ENCODE measurements around the gene OXLD1. TPM values are rescaled to one million over a fixed set of nuclear protein-coding genes. Genes with fewer than 3 reads are reported as not detected.

OXLD1 gene
- total RNA-seq, 1 experiment from 2014 or later, result 42.8 TPM

GRCh38 chr17:81662002-81662401 lies 4.4 kb downstream of the OXLD1 start:
- intact Hi-C loops (cut with micrococcal nuclease; ENCODE audit: unreplicated experiment), result no loop called here
- H3K4me1 ChIP-seq (ENCODE audit: control insufficient read depth, insufficient read depth, low read length), result peaks cover 8% of the 10 kb centered on the region
- in situ Hi-C loops (cut with HindIII; ENCODE audit: low pct_unique_long_range_greater_than_20kb, low sequenced_read_pairs), result no loop called here
- POLR2A ChIA-PET, result no interaction called here
- BruUV-seq (replicated peaks), result no TSS peak
- no peaks in the 10 kb centered on the region for H3K27me3 ChIP-seq (ENCODE audit: control insufficient read depth, insufficient read depth, low read length)
- H3K9me3 ChIP-seq (ENCODE audit: control insufficient read depth, insufficient read depth, low read depth, low read length), result no peaks in the 10 kb centered on the region
- CTCF ChIA-PET, result no interaction called here
- no peak for DNase-seq (ENCODE audit: low read depth, low spot score)
- H3K36me3 ChIP-seq (ENCODE audit: control insufficient read depth, insufficient read depth, low read length), result no peaks in the 10 kb centered on the region; the same call in 1 of the 2 replicates
- no peak for ATAC-seq
- no peak overlapping the region for H3K27ac ChIP-seq (ENCODE audit: low read length)
- TF ChIP-seq TCF7L2 (IDR thresholded peaks at IDR 0.05; ENCODE audit: low read depth, low read length) (no peak), SIN3A (IDR thresholded peaks at IDR 0.05; ENCODE audit: borderline replicate concordance, insufficient read depth, low read depth, low read length) (no peak), POLR2AphosphoS5 (IDR thresholded peaks at IDR 0.05; ENCODE audit: low read depth, low read length) (no peak), CTCF (IDR thresholded peaks at IDR 0.05) (no peak), REST (IDR thresholded peaks at IDR 0.05; ENCODE audit: insufficient read depth in 1 of 2, low read depth in 2 of 2, low read length in 1 of 2) (no peak)
- no peak overlapping the region for H3K4me3 ChIP-seq (ENCODE audit: low read depth in 2 of 2, low read length in 2 of 2)

GRCh38 chr17:81660441-81660840 lies 6.0 kb downstream of the OXLD1 start:
- intact Hi-C loops (cut with micrococcal nuclease; ENCODE audit: unreplicated experiment), result no loop called here
- in situ Hi-C loops (cut with HindIII; ENCODE audit: low pct_unique_long_range_greater_than_20kb, low sequenced_read_pairs), result no loop called here
- Histone ChIP-seq H3K9me3 (ENCODE audit: control insufficient read depth, insufficient read depth, low read depth, low read length) (no peaks in the 10 kb centered on the region), H3K4me1 (ENCODE audit: control insufficient read depth, insufficient read depth, low read length) (peaks cover 7% of the 10 kb centered on the region), H3K27me3 (ENCODE audit: control insufficient read depth, insufficient read depth, low read length) (no peaks in the 10 kb centered on the region), H3K27ac (ENCODE audit: low read length) (no peak overlapping the region), H3K4me3 (ENCODE audit: low read depth in 2 of 2, low read length in 2 of 2) (no peak overlapping the region), H3K36me3 (ENCODE audit: control insufficient read depth, insufficient read depth, low read length) (no peaks in the 10 kb centered on the region)
- ChIA-PET POLR2A (interaction anchor here (0.5 kb wide), 1 partner anchor 14 kb away, joined by 3 read pairs; no protein-coding TSS in a partner anchor), CTCF (no interaction called here)
- no peak for TF ChIP-seq POLR2AphosphoS5 (IDR thresholded peaks at IDR 0.05; ENCODE audit: low read depth, low read length)
- TF ChIP-seq TCF7L2 (IDR thresholded peaks at IDR 0.05; ENCODE audit: low read depth, low read length), result no peak
- no peak for TF ChIP-seq REST (IDR thresholded peaks at IDR 0.05; ENCODE audit: insufficient read depth in 1 of 2, low read depth in 2 of 2, low read length in 1 of 2)
- no peak for TF ChIP-seq CTCF (IDR thresholded peaks at IDR 0.05)
- TF ChIP-seq SIN3A (IDR thresholded peaks at IDR 0.05; ENCODE audit: borderline replicate concordance, insufficient read depth, low read depth, low read length), result no peak
- no TSS peak for BruUV-seq (replicated peaks)
- ATAC-seq, result no peak
- DNase-seq (ENCODE audit: low read depth, low spot score), result no peak

Measured in Panc1 (cell line).